ENCODE results near the gene PLXNC1.

PLXNC1 gene

DNA sequence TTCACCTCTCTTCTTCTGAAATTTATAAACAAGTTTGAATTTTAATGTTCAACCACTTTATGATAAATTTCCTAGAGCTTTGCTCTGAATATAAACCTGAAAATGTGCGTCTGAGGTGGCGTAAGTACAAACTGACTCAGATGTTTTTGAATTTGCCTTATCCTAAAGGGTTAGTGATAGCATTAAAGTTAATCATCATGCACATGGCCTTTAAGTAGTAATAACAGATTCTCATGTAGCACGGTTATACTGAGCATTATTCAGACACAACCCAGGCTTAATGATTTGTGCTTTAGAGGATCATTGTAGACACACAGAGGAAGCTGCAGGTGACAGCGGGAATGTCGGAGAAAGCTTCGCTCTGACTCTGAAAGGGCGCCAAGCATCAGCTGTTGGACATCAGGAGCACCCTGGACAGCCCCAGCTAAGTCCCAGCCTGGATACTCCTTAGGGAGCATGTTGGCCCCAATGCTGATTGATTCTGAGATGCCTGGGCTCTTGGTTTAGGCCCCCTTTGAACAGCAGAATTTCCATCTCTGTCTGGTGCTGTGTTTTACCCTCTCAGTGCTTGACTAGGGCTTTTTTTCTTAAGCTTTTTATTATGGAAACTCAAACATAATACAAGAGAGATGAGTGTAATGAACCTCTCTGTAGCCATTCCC lies 91.1 kb downstream of the PLXNC1 start:
- DNase-seq (ENCODE audit: low spot score) = no peak

- DNase-seq (ENCODE audit: low spot score) = no peak
Measured at GRCh38 chr12:94240171-94240570, 91.8 kb downstream of the PLXNC1 start.

DNA sequence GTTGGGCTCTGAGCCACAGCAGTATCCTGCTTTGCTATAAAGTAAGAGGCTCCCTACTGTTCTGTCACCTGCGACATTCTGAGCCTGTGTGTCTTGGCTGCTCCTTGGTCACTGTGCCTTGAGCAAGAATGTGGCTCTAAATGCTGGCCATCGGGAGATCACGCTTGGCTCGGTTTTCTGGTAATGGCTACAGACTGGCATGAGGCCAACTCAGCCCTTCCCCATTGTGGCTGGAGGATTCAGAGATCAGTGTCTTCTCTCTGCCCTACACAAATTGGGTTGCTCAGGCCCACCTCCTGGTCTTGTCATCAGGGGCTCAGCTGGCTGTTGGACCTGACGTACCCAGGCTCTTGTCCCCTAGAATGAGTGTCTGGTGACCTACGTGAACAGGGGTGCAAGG lies 94.5 kb downstream of the PLXNC1 start:
- DNase-seq (ENCODE audit: low spot score) = no peak

- no peak for DNase-seq (ENCODE audit: low spot score)
Measured at GRCh38 chr12:94244165-94245133, 96.1 kb downstream of the PLXNC1 start.

- no peak for DNase-seq (ENCODE audit: low spot score)
Measured at GRCh38 chr12:94245631-94246383, 97.4 kb downstream of the PLXNC1 start.

GRCh38 chr12:94247246-94247645 lies 98.9 kb downstream of the PLXNC1 start:
- DNase-seq (ENCODE audit: low spot score) = no peak

- no peak for DNase-seq (ENCODE audit: low spot score)
Measured at GRCh38 chr12:94248582-94248981, 100.2 kb downstream of the PLXNC1 start.

DNA sequence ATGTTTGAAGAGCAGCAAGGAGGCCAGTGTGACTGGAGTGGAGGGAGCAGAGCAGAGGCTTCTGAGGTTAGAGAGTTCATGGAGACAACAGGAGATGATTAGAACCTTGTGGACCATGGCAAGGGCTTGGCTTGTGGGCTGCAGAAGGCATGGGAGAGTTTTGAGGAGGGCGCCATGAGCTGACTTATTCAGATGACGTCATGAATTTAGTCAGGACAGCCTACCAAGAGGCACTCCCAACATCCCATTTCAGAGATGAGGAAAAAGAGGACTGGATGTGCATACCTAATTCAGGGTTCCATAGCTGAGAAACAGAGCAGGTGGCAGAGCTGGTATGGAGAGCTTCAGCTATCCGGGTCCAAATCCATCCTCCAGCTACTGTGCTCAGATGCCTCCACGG lies 101.8 kb downstream of the PLXNC1 start:
- no peak for DNase-seq (ENCODE audit: low spot score)

- DNase-seq (ENCODE audit: low spot score) = no peak
Measured at GRCh38 chr12:94254270-94254669, 105.9 kb downstream of the PLXNC1 start.

DNA sequence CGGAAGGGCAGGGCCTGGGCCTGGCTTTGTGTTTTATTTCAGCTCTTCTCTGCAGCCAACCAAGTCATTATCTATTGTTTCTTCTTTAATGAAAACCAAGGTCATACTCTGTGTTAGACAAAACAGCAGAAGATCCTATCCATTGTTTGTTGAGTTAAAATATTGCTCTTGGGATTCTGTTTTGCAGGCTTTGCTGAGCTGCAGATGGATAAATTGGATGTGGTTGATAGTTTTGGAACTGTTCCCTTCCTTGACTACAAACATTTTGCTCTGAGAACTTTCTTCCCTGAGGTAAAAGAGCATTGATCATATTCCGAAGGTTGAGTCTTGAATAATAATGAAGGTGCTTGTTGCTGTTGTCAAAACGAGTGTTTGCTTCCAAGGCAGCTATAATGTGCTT lies 106.6 kb downstream of the PLXNC1 start:
- DNase-seq (ENCODE audit: low spot score) = no peak

GRCh38 chr12:94255428-94255827 lies 107.1 kb downstream of the PLXNC1 start:
- DNase-seq (ENCODE audit: low spot score) = no peak

GRCh38 chr12:94258593-94258992 lies 110.2 kb downstream of the PLXNC1 start:
- DNase-seq (ENCODE audit: low spot score) = no peak

- DNase-seq (ENCODE audit: low spot score) = no peak
Measured at GRCh38 chr12:94260017-94260416, 111.6 kb downstream of the PLXNC1 start.

DNA sequence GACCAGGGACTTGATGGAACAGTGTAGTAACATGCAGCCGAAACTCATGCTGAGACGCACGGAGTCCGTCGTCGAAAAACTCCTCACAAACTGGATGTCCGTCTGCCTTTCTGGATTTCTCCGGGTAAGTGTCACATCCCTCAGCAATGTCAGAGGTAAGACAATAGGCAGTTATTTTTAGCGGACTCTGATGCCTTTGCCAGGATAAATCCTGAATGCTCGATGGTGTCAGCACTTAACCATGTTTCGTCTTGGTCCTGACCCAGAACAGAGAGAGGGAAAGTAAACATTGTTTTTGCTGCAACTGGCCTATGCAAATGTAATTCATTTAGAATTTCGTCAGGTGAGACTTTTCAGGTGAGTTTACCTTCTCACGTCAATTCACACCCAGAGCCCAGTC lies 112.3 kb downstream of the PLXNC1 start:
- no peak for DNase-seq (ENCODE audit: low spot score)

DNA sequence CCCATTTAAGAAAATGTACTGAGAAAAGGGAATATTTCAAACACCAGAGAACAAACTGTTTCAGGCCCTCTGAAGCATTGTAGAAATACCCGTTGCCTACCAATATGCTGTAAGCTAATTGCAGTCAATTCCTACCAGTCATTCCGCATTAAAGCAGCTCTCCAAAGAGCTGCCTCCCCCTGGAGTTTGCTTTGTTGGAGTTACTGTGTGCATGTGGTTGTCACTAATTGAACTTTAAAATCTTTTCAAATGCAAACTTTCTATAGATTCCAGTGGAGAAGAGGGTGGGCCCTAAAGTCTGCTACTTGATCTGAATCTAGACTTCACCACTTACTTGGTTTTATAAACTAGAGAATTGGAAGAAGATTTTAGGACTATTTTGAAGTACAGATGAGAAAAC lies 112.7 kb downstream of the PLXNC1 start:
- DNase-seq (ENCODE audit: low spot score) = no peak

- no peak for DNase-seq (ENCODE audit: low spot score)
Measured at GRCh38 chr12:94261786-94262185, 113.4 kb downstream of the PLXNC1 start.

GRCh38 chr12:94262228-94263010 lies 114.0 kb downstream of the PLXNC1 start:
- DNase-seq (ENCODE audit: low spot score) = no peak

GRCh38 chr12:94263011-94263811 lies 114.8 kb downstream of the PLXNC1 start:
- DNase-seq (ENCODE audit: low spot score) = no peak

DNA sequence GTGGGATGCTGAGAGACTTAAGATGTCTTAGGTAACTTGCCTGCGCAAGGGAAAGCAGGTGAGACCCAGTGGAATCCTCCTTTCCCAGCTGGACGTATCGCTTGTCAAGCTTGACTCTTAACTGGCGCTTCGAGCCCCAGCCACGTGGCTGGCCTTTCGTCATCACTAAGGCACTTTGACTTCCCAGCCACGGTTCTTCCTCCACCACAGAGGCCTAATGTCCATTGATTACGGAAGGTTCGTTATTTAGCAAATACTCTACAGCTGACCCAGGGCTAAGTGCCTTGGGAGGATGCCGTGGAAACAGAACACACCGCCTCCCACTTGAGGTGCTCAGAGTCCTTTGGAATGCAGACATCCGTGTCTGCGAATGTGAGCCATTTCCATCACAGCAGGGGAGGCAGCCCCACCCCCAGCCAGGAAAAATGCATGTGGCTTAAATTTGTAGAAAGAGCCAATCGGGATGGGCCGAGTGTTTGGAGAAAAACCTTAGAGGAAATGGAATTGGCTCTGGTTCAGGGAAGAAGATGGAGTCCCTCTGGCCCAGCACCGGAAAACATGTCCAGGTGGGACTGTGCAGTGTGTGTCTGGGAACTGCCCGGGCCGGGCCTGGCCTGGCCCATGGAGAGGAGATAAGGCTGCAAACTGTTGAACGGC lies 115.7 kb downstream of the PLXNC1 start:
- DNase-seq (ENCODE audit: low spot score) = no peak

- no peak for DNase-seq (ENCODE audit: low spot score)
Measured at GRCh38 chr12:94264736-94265485, 116.5 kb downstream of the PLXNC1 start.
